AG04449 (cell line): ENCODE results near the gene EEF1AKMT3.
"Not testable (repeated sequence)": the region's sequence is repeated elsewhere in the genome, so short reads cannot be mapped to it uniquely, and the experiment has no call there.

Source experiments
- CTCF ChIA-PET: fragments of 350-600 bp; formaldehyde crosslinking; extraction: SDS; loops from one replicate; lab custom pipeline; 2021; ENCODE audit warnings: antibody characterized with exemption; lab: Yijun Ruan, JAX
- POLR2A ChIA-PET: fragments of 400-600, 350-600 bp; formaldehyde crosslinking; extraction: SDS; loops from one replicate; lab custom pipeline; 2020; ENCODE audit warnings: antibody characterized with exemption, inconsistent platforms; lab: Yijun Ruan, JAX
- DNase-seq: peaks from one replicate; pipeline ENCODE4 v3.0.0-alpha.2; 2010; ENCODE audit warnings: low read depth, low spot score
- H3K4me3 ChIP-seq: 2 replicates; pipeline ENCODE4 v1.5.1; 2011; ENCODE audit warnings: low read depth, mild to moderate bottlenecking, control low read depth, low read length
- CTCF ChIP-seq: IDR thresholded peaks from one replicate; pipeline ENCODE4 v1.5.1; 2011; ENCODE audit warnings: mild to moderate bottlenecking, moderate library complexity, low read length, control low read depth, inconsistent platforms; ENCODE audit not compliant: insufficient read depth; ENCODE audit errors: missing control alignments

The EEF1AKMT3 gene

GRCh38 chr12:57816855-57817151 lies 44.4 kb downstream of the EEF1AKMT3 start:
- POLR2A ChIA-PET, result no interaction called here
- CTCF ChIA-PET, result interaction anchor here (0.8 to 28.9 kb wide), 8 partner anchors 8 to 91 kb away, joined by 3 to 478 read pairs (median 5); partner anchors contain the start of gene TSFM
- no peak for TF ChIP-seq CTCF
- no peak overlapping the region for H3K4me3 ChIP-seq
- no peak for DNase-seq

GRCh38 chr12:57817261-57817989 lies 45.0 kb downstream of the EEF1AKMT3 start:
- no peak for DNase-seq
- CTCF ChIA-PET, result interaction anchor here (0.8 to 28.9 kb wide), 10 partner anchors 8 to 90 kb away, joined by 3 to 478 read pairs (median 6); partner anchors contain the start of gene TSFM
- no peak overlapping the region for H3K4me3 ChIP-seq
- TF ChIP-seq CTCF, result no peak
- POLR2A ChIA-PET, result no interaction called here

- CTCF ChIA-PET, result interaction anchor here (0.8 to 28.9 kb wide), 7 partner anchors 12 to 90 kb away, joined by 3 to 478 read pairs (median 7); partner anchors contain the start of gene TSFM
- POLR2A ChIA-PET, result interaction anchor here (0.8 to 1.9 kb wide), 2 partner anchors 29 to 79 kb away, joined by 3 to 12 read pairs; partner anchors contain the start of gene CTDSP2
These were observed 45.5 kb downstream of the EEF1AKMT3 start for GRCh38 chr12:57817990-57818331.

GRCh38 chr12:57820119-57820518 lies 47.7 kb downstream of the EEF1AKMT3 start:
- CTCF ChIA-PET, result interaction anchor here (13.9 to 28.9 kb wide), 2 partner anchors 18 to 88 kb away, joined by 163 to 478 read pairs; no protein-coding TSS in a partner anchor
- POLR2A ChIA-PET, DNase-seq, H3K4me3 ChIP-seq: not testable (repeated sequence)

More at GRCh38 chr12:57817990-57818331, 45.5 kb downstream of the EEF1AKMT3 start:
- DNase-seq, H3K4me3 ChIP-seq: not testable (repeated sequence)

- POLR2A ChIA-PET, result interaction anchor here (0.6 kb wide), 1 partner anchor 24 kb away, joined by 3 read pairs; no protein-coding TSS in a partner anchor
- DNase-seq, result not testable (repeated sequence)
These were observed 48.6 kb downstream of the EEF1AKMT3 start for GRCh38 chr12:57821015-57821414.

GRCh38 chr12:57821474-57822214 lies 49.2 kb downstream of the EEF1AKMT3 start:
- ChIA-PET POLR2A (interaction anchor here (0.6 kb wide), 1 partner anchor 23 kb away, joined by 3 read pairs; no protein-coding TSS in a partner anchor), CTCF (interaction anchor here (1.1 to 13.9 kb wide), 6 partner anchors 8 to 83 kb away, joined by 4 to 163 read pairs (median 14); no protein-coding TSS in a partner anchor)
- no peak for TF ChIP-seq CTCF
- DNase-seq, result no peak
- no peak overlapping the region for H3K4me3 ChIP-seq

More at GRCh38 chr12:57821015-57821414, 48.6 kb downstream of the EEF1AKMT3 start:
- CTCF ChIA-PET, result interaction anchor here (1.1 to 13.9 kb wide), 4 partner anchors 9 to 84 kb away, joined by 4 to 163 read pairs (median 8); no protein-coding TSS in a partner anchor
- H3K4me3 ChIP-seq, result not testable (repeated sequence)

- no peak for TF ChIP-seq CTCF
- ChIA-PET CTCF (interaction anchor here (0.8 to 9.0 kb wide), 4 partner anchors 10 to 81 kb away, joined by 3 to 137 read pairs (median 14); no protein-coding TSS in a partner anchor), POLR2A (interaction anchor here (0.8 kb wide), 1 partner anchor 10 kb away, joined by 3 read pairs; no protein-coding TSS in a partner anchor)
- no peak overlapping the region for H3K4me3 ChIP-seq
- DNase-seq, result no peak
These were observed 50.1 kb downstream of the EEF1AKMT3 start for GRCh38 chr12:57822392-57823130.
